ENCODE results near the gene CKAP5.

DNA sequence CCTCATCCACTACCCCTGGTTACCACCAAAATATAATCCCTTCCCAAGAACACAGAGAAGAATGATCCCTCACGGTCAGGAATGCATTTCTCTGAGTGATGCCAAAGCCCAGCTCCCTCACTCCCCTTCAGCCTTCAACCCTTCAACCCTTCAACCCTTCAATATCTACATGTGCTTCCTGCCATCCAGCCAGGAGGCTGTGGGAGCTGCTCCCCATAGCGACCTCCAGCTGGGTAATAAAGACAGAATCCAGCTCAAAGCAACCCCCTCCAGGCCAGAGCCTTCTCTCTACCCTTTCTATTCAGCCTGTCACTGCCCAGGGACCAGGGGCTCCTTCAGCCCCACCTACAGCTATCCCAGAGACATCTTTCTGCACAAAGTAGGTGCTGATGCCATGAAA is 148.4 kb downstream of the CKAP5 start:
- TF ChIP-seq, protein P1, sequence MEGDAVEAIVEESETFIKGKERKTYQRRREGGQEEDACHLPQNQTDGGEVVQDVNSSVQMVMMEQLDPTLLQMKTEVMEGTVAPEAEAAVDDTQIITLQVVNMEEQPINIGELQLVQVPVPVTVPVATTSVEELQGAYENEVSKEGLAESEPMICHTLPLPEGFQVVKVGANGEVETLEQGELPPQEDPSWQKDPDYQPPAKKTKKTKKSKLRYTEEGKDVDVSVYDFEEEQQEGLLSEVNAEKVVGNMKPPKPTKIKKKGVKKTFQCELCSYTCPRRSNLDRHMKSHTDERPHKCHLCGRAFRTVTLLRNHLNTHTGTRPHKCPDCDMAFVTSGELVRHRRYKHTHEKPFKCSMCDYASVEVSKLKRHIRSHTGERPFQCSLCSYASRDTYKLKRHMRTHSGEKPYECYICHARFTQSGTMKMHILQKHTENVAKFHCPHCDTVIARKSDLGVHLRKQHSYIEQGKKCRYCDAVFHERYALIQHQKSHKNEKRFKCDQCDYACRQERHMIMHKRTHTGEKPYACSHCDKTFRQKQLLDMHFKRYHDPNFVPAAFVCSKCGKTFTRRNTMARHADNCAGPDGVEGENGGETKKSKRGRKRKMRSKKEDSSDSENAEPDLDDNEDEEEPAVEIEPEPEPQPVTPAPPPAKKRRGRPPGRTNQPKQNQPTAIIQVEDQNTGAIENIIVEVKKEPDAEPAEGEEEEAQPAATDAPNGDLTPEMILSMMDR (conservative IDR thresholded peaks at IDR 0.05; ENCODE audit: low read depth, low read length): no peak
- no peak for TF ChIP-seq EZH2 (IDR thresholded peaks at IDR 0.05; ENCODE audit: borderline replicate concordance, low read depth, low read length, poor library complexity, severe bottlenecking)
